ENCODE data around the gene TMEM235. TPM values are rescaled to one million over a fixed set of nuclear protein-coding genes. Genes with fewer than 3 reads are reported as not detected.
A peak's percentile ranks its signal among the peaks of the same experiment; 100 is the strongest.

The TMEM235 gene
- total and polyA plus RNA-seq, 9 of the 15 experiments (the other 6 are each of a cell fraction or from before 2014, with no cell fraction given) = not detected

DNA sequence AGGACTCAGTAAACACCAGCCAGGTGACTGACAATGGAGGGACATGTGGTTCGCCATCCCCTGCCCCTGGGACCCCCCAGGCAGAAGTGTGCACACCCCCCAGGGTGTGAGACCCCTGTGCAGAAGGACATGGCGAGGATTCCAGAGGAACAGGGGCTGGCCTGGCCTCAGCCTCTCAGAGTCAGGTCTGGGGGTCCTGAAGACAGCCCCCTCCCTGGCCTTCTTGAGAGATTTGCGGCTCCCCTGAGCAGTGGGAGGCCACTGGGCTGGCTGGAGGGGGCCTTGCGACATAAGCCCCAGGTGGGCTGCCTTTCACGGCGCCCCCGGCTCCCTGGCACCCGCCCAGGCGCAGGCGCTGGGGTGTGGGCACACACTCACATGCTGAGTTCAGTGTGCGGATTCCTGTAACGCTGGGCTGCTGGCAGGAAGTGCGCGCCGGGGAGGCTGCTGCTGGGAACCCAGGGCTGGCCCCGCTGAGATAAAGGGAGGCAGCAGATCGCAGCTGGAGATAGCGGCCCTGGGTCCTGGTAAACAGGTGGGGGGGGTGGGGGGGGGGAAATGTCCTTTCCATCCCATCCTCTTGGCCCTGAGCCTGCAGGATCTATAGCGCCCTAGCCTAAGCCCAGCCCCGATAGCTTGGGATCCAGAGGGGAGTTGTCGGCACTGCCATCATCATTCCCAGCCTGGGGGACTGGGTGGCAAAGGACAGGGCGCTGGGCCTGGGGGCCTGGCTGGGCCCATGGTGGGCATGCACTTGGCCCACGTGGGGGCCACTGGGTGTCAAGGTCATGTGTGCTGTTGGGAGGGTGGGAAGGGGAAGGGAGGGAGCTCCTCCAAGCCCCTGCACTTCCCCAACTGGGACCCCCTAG lies 27.1 kb downstream of the TMEM235 start (continued):
- TF ChIP-seq, protein P1, sequence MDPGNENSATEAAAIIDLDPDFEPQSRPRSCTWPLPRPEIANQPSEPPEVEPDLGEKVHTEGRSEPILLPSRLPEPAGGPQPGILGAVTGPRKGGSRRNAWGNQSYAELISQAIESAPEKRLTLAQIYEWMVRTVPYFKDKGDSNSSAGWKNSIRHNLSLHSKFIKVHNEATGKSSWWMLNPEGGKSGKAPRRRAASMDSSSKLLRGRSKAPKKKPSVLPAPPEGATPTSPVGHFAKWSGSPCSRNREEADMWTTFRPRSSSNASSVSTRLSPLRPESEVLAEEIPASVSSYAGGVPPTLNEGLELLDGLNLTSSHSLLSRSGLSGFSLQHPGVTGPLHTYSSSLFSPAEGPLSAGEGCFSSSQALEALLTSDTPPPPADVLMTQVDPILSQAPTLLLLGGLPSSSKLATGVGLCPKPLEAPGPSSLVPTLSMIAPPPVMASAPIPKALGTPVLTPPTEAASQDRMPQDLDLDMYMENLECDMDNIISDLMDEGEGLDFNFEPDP (CRISPR knock-in tag; IDR thresholded peaks at IDR 0.05) = no peak
- TF ChIP-seq NR3C1 (CRISPR knock-in tag; IDR thresholded peaks at IDR 0.05) (no peak), NEUROD1 (IDR thresholded peaks at IDR 0.05; ENCODE audit: borderline replicate concordance, low read depth, low read length, partially characterized antibody) (peak; percentile 70), PRMT5 (CRISPR knock-in tag; IDR thresholded peaks at IDR 0.05) (no peak), HDAC6 (IDR thresholded peaks at IDR 0.05; ENCODE audit: low read depth, low read length) (no peak), RBM17 (IDR thresholded peaks at IDR 0.05; ENCODE audit: borderline replicate concordance, low read depth, low read length) (no peak), ZNF12 (CRISPR knock-in tag; IDR thresholded peaks at IDR 0.05) (no peak), PHF8 (IDR thresholded peaks at IDR 0.05; ENCODE audit: borderline replicate concordance, low read length) (peak; percentile 37; the same call in 1 of the 2 replicates)
- TF ChIP-seq, protein P2, sequence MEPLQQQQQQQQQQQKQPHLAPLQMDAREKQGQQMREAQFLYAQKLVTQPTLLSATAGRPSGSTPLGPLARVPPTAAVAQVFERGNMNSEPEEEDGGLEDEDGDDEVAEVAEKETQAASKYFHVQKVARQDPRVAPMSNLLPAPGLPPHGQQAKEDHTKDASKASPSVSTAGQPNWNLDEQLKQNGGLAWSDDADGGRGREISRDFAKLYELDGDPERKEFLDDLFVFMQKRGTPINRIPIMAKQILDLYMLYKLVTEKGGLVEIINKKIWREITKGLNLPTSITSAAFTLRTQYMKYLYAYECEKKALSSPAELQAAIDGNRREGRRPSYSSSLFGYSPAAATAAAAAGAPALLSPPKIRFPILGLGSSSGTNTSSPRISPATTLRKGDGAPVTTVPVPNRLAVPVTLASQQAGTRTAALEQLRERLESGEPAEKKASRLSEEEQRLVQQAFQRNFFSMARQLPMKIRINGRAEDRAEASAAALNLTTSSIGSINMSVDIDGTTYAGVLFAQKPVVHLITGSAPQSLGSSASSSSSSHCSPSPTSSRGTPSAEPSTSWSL (CRISPR knock-in tag; IDR thresholded peaks at IDR 0.05; ENCODE audit: borderline replicate concordance) = no peak
- TF ChIP-seq, protein P3, sequence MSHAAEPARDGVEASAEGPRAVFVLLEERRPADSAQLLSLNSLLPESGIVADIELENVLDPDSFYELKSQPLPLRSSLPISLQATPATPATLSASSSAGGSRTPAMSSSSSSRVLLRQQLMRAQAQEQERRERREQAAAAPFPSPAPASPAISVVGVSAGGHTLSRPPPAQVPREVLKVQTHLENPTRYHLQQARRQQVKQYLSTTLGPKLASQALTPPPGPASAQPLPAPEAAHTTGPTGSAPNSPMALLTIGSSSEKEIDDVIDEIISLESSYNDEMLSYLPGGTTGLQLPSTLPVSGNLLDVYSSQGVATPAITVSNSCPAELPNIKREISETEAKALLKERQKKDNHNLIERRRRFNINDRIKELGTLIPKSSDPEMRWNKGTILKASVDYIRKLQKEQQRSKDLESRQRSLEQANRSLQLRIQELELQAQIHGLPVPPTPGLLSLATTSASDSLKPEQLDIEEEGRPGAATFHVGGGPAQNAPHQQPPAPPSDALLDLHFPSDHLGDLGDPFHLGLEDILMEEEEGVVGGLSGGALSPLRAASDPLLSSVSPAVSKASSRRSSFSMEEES (CRISPR knock-in tag; IDR thresholded peaks at IDR 0.05) = no peak
- TF ChIP-seq, protein P4, sequence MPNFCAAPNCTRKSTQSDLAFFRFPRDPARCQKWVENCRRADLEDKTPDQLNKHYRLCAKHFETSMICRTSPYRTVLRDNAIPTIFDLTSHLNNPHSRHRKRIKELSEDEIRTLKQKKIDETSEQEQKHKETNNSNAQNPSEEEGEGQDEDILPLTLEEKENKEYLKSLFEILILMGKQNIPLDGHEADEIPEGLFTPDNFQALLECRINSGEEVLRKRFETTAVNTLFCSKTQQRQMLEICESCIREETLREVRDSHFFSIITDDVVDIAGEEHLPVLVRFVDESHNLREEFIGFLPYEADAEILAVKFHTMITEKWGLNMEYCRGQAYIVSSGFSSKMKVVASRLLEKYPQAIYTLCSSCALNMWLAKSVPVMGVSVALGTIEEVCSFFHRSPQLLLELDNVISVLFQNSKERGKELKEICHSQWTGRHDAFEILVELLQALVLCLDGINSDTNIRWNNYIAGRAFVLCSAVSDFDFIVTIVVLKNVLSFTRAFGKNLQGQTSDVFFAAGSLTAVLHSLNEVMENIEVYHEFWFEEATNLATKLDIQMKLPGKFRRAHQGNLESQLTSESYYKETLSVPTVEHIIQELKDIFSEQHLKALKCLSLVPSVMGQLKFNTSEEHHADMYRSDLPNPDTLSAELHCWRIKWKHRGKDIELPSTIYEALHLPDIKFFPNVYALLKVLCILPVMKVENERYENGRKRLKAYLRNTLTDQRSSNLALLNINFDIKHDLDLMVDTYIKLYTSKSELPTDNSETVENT (CRISPR knock-in tag; IDR thresholded peaks at IDR 0.05) = no peak; the same call in 1 of the 2 replicates
- TF ChIP-seq, protein P5, sequence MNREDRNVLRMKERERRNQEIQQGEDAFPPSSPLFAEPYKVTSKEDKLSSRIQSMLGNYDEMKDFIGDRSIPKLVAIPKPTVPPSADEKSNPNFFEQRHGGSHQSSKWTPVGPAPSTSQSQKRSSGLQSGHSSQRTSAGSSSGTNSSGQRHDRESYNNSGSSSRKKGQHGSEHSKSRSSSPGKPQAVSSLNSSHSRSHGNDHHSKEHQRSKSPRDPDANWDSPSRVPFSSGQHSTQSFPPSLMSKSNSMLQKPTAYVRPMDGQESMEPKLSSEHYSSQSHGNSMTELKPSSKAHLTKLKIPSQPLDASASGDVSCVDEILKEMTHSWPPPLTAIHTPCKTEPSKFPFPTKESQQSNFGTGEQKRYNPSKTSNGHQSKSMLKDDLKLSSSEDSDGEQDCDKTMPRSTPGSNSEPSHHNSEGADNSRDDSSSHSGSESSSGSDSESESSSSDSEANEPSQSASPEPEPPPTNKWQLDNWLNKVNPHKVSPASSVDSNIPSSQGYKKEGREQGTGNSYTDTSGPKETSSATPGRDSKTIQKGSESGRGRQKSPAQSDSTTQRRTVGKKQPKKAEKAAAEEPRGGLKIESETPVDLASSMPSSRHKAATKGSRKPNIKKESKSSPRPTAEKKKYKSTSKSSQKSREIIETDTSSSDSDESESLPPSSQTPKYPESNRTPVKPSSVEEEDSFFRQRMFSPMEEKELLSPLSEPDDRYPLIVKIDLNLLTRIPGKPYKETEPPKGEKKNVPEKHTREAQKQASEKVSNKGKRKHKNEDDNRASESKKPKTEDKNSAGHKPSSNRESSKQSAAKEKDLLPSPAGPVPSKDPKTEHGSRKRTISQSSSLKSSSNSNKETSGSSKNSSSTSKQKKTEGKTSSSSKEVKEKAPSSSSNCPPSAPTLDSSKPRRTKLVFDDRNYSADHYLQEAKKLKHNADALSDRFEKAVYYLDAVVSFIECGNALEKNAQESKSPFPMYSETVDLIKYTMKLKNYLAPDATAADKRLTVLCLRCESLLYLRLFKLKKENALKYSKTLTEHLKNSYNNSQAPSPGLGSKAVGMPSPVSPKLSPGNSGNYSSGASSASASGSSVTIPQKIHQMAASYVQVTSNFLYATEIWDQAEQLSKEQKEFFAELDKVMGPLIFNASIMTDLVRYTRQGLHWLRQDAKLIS (CRISPR knock-in tag; IDR thresholded peaks at IDR 0.05) = no peak
